Measurements from ENCODE around the gene PPP2R5A.

DNA sequence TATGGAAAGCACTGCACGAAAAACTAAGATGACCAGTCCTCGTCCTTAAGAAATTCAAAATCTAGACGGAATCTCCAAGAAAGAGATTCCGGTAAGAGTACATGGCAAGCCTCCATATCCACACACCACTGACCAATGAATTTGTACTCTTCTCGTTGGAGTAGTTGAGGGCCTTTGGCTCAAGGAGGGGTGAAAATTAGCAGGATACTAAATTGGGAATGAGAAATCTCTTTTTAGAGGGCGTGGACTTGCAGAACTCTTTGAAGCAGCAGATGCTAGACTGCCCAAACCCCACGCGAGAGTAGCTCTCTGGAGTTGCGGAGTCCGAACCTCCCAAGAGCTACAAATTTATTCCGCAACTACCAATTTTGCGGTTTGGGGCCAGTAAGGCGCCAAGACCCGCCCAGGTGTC is 872 bp upstream of the PPP2R5A start:
- TF ChIP-seq POLR2A (IDR thresholded peaks at IDR 0.05) (no peak), POLR2AphosphoS5 (IDR thresholded peaks at IDR 0.05) (no peak), EP300 (IDR thresholded peaks at IDR 0.05) (no peak)
- TF ChIP-seq, protein P1, sequence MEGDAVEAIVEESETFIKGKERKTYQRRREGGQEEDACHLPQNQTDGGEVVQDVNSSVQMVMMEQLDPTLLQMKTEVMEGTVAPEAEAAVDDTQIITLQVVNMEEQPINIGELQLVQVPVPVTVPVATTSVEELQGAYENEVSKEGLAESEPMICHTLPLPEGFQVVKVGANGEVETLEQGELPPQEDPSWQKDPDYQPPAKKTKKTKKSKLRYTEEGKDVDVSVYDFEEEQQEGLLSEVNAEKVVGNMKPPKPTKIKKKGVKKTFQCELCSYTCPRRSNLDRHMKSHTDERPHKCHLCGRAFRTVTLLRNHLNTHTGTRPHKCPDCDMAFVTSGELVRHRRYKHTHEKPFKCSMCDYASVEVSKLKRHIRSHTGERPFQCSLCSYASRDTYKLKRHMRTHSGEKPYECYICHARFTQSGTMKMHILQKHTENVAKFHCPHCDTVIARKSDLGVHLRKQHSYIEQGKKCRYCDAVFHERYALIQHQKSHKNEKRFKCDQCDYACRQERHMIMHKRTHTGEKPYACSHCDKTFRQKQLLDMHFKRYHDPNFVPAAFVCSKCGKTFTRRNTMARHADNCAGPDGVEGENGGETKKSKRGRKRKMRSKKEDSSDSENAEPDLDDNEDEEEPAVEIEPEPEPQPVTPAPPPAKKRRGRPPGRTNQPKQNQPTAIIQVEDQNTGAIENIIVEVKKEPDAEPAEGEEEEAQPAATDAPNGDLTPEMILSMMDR (IDR thresholded peaks at IDR 0.05): no peak
